Glomerular visceral epithelial cell (primary cell): ENCODE measurements around the gene RAP1GDS1.

ENCODE experiments used
- DNase-seq: peaks from one replicate; pipeline ENCODE4 v3.0.0-alpha.2; 2016; ENCODE audit errors: extremely low spot score

The RAP1GDS1 gene, protein sequence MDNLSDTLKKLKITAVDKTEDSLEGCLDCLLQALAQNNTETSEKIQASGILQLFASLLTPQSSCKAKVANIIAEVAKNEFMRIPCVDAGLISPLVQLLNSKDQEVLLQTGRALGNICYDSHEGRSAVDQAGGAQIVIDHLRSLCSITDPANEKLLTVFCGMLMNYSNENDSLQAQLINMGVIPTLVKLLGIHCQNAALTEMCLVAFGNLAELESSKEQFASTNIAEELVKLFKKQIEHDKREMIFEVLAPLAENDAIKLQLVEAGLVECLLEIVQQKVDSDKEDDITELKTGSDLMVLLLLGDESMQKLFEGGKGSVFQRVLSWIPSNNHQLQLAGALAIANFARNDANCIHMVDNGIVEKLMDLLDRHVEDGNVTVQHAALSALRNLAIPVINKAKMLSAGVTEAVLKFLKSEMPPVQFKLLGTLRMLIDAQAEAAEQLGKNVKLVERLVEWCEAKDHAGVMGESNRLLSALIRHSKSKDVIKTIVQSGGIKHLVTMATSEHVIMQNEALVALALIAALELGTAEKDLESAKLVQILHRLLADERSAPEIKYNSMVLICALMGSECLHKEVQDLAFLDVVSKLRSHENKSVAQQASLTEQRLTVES

DNA sequence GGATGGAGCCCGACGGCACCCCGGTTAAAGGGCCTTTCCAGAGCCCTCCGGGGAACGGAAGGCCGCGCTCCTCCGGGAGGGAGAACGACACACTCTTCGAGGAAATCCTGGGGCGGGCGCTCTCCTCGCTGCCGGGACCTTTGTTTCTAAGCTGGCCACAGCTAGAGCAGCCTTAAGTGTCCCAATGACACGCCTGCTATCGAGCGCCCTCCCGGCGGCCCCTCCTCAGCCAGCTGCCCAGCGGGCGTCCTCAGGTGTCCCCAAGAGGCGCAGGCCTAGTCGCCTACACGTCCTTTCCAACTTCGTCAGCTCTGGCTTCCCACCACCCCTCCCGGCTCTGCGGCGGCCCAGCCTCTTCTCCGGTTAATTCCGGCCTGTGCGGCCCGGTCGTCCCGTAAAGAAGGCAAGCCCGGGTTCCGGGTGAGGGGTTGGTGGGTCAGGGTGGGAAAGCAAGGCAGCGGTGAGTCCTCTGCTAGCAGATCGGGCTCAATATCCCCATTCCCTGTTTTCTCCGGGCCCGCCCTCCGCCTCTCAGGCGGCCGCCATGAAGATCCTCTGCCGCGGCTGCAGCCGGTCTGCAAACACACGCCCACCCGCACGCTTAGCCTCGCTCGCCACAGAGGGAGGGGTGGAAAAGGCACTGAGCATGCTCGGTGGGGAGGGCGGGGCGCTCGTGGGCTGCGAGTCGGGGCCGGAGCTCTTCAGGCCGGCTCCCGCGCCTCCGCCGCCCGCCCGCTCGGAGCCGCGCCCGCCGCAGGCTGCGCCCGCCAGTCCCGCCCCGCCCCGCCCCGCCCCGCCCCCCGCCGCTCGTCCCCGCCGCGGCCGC lies at the start of gene RAP1GDS1:
TSS of gene RAP1GDS1 (plus strand) at position 806 of the 826 bp plus-strand sequence. CDS start 182 bp downstream, outside the sequence.
- peak; percentile 98 for DNase-seq

DNA sequence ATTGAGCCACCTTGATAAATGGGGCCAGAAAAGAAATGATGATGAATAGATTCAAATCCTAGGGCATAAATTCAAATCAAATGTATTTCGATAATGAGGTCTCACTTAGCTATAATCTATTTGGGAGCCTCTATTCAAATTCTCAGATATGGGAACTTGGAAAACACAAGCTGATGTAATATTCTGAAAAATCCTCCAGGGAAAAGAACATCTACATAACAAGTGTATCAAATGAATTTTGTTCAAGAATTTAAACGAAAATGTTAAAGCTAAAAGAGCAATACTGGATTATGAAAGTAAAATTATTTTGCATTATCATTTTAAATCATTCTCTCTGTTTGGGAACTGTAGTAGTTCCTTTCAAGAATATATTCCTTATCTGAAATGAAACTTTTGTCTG lies 38.9 kb upstream of the RAP1GDS1 start:
- DNase-seq: no peak

DNA sequence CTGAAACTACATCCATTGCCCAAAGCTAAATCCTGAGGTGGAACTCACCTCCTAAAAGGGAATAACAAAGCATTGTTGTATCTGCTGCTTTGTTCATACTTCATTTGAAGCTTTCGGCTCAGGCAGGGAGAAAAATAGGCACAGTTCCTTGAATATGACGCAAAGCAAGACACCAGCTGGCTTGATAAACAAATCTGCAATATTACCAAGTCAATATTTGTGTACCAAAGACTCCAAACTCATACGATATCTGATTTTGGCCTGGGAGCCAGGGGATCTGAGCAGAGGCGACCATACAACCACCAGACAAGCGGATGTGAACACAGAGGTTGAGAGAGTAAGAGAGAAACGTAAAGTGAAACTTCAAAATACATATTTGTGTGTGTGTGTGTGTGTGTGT lies 34.8 kb upstream of the RAP1GDS1 start:
- no peak for DNase-seq

DNA sequence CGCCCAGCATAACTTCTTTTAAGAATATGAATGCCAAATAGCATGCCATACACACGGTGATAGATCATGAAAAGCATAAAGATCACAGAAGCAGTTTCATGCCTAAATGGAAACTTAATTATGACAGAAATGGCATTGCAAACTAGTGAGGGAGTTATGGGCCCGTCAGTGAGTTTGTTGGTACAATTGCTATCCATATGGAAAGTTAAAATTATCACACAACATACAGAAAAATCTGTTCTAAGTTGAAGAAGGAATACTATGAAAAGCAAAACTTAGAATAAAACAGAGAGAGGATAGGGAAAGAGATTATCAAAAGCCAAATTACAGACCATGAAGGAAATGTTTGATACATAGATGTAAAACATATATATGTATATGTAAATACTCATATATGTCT lies 30.2 kb upstream of the RAP1GDS1 start:
- DNase-seq: no peak

DNA sequence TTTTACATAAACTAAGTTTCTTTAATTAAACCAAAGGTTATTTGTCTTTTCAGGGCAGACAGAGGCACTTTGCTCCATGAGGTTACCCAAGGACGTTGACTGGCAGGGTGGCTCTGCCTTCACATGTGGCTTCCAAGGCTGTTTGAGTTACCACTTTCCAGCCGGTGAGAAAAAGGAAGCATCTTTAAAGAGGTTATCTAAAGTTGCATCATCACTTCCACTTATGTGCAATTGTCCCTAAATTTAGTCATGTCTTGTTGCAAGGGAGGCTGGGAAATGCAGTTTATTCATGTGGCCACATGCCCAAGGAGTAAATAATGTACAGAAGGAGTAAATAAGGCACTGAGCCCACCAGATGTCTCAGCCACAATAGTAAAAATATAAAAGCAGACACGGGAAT lies 29.0 kb upstream of the RAP1GDS1 start:
- no peak for DNase-seq

DNA sequence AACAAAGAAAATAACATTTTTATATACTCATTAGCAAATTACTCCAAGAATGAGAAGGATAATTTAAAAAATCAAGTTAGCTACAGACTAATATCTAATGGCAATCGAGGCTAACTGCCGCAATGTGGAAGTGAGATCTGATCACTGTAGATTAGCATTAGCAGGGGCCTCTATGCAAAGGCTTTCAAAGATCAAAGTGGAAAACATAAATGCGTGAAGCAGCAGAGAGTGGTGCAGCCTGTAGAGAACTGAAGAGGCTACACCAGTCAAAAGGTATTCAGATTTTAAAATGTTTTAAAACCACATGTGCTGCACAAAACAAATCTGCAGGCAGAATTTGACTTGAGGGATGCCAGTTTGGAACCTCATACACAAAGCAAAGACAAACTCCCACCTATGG lies 24.0 kb upstream of the RAP1GDS1 start:
- DNase-seq: no peak

DNA sequence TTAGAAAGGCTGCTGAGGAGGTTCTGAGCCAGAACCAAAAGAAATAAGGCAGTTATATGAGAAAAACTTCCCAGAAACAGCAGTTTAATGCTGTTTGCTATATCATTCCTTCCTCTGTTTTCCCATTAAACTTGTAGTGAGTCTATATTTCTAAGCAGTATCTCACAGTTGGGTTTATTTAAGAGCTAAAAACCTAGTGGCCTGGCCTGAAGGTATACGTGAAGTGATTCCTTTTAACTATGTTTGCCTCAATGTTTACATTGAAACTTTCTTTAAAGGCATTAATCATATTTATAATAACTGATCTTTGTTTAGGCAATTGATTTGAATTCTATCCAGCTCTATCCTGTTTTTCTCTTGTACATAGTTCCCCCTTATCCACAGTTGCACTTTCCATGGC lies 19.1 kb upstream of the RAP1GDS1 start:
- no peak for DNase-seq

DNA sequence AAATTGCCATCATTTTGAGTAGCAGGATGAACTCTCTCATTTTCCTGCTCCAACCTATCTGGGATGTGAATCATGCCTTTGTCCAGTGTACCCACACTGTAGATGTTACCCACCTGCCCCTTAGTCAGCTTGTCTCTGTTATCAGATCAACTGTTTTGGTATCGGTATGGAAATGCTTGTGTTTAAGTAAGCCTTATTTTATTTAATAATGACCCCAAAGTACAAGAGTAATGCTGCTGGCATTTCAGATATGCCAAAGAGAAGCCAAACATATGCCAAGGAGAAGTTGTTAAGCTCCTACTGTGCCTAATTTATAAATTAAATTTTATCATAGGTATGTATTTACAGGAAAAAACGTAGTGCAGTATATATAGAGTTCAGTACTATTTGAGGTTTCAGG lies 18.6 kb upstream of the RAP1GDS1 start:
- DNase-seq: no peak

DNA sequence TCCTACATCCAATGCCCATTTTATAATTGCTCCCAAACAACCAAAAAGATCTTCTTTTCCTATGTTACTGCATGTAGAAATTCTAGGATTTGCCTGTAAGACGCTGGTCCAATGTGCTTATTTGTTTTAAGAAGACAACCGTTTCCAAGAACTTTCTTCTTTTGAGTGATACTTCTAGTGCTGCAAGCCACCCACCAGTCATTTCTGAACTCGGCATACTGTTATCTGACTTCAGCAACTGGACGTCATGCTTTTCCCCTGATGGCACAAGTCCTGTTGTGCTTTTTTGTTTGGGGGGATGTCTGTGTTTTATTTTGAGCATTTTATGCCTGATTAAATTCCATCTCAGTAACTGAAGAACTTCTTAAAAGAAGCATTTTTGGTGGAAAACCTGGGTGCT lies 16.0 kb upstream of the RAP1GDS1 start:
- no peak for DNase-seq

DNA sequence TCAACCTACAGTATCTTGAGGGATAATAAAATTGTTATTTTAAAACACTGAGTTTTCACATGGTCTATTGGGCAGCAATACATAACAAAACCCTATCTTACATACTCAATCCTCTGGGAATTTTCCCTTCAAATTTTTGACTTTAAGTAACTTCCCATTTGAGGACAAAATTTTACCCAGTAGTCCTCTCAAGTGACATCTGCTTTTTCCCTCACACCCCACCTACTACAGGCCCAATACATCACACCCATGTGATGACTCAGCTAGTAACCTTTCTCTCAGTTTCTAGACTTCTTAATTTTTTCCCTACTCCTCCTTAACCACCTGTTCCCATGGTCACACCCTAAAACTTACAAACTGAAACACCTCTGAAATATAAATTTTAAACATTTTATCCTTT lies 12.2 kb upstream of the RAP1GDS1 start:
- no peak for DNase-seq

DNA sequence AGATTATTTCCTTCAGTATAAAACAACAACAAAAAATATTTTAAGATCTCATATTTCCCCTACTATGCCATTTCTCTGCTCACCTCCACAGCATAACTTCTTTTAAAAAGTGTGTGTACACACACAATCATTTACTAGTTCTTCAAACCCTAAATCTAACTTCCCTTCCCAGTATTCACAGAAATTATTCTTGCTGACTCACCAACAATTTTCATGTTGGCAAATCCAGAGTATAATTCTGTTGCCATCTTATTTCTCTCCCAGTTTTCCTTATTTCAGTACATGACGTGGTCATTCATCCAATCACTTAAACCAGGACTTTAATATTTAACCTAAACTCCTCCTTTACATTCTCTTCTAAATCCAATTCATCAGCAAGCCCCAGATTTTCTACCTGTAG lies 11.4 kb upstream of the RAP1GDS1 start:
- no peak for DNase-seq

DNA sequence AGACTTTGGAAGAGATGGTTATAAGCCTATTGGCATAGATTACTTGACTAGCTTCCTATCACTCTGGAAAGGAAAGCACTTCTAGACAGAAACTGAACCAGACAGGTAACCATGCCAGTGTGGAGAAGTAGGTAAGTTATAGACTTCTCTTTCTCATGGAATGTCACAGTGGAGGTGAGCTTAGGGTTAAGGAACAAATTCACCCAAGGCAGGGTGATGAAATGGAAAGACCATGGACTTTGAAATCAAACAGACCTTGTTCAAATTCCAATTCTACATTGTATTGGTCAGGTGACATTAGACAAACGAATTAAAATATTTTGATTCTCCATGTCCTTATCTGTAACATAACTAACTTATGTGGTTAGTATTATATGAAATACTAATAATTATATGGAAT lies 7.7 kb upstream of the RAP1GDS1 start:
- no peak for DNase-seq

DNA sequence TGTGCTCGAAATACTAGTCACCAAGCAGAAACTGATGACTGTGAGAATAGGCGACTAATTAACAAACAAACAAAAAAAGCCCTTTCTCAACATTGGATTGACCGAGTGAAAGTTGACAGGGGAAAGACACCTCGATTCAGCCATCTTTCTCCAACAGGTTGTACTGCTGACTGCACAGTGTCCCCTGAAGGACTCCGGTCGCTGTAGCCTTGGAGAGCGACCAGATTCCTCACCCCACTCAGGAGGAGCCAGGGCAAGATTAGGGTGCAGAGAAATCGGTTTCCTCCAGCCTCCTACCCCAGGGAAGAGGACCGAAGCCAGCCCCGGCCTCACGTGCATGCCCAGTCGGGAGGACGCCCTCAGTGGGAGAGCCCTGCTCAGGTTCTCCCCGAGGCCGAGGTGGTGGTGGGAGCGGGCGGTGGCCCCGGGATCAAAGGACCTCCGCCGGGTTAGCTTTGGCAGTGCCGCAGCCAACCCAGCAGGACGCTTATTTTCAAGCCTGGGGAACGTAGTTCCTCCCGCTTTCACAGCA lies 1.1 kb upstream of the RAP1GDS1 start:
- DNase-seq: no peak

DNA sequence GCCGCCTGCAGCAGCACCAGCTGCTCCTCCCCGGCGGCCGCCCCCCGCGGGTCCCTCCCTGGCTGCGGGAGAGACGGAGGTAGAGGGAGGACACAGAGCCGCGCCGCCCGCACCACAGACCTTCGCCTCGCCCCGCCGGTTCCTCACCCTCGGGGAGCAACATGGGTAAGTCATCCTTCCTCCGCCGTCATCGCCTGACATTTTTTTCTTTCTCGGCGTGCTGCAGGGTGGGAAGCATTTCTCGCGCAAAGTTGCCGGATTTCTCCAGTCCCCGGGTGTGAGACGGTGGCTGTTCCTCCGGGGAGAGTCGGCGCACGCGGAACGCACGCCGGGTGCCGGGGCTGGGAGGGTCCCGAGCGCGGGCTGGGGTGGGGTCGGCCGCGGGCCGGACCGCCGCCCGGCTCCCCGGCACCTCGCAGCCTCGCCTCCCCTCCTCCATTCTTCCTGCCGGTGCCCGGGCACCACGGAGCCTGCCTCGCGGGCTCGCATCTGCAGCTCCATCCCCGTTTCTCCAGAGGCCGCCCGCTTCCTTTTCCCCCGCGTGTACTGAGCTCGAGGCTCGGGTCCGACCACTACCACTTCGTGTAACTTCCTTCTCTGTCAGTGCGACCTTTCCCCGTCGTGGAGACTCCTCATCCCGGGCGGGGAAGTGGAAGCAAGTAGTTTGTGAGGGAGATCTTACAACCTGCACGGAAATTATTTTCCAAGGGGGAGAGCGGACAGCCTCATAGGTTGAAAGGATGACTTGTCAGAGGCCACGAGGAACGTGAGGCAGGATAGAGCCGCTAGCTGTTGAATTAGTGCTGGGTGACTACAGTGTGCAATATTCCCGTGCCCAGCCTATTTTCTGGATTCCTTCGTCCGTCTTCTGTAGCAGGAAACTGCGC lies 464 bp downstream of the RAP1GDS1 start:
- DNase-seq: peak; percentile 75

DNA sequence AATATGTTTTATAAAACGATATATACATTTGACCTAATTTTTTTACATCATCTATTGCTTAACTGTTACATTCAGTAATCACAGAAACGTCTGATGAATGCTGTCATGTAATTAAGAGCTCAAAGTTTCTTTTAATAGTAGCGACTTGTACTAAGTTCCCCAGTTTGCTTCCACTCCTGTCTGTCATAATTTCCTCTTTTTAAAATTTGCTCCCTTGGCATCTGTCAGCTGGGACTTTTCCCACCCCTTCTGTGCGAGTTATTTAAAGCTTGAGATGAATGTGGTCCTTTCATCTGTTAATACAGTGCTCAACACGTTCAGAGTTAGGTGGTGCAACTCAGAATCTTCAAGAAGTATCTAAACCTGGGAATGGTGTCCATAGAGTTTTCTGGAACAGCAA lies 1.2 kb downstream of the RAP1GDS1 start:
- DNase-seq: no peak

DNA sequence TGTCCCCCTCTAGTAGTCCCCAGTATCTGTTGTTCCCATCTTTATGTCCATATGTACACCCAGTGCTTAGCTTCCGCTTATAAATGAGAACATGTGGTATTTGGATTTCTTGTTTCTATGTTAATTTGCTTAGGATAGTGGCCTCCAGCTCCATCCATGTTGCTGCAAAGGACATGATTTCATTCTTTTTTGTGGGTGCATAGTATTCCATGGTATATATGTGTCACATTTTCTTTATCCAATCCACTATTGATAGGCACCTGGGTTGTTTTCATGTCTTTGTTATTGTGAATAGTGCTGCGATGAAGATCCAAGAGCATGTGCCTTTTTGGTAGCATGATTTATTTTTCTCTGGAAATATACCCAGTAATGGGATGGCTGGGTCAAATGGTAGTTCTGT lies 6.3 kb downstream of the RAP1GDS1 start:
- DNase-seq: no peak

DNA sequence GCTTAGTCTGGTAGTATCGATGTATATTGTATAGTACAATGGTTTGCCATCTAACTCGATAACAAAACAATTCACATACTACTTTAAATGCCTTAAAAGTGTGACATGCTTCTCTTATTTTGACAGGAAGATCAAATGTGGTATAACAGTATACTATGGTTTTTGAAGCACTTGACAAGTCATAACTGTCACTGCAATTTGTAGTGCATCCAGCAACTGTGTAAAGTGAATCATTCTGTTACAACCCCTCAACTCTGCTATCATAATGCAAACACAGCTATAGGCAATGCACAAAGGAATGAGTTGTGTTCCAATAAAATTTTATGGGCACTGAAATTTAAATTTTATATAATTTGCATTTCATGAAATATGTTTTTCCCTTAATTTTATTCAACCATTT lies 14.0 kb downstream of the RAP1GDS1 start:
- no peak for DNase-seq

DNA sequence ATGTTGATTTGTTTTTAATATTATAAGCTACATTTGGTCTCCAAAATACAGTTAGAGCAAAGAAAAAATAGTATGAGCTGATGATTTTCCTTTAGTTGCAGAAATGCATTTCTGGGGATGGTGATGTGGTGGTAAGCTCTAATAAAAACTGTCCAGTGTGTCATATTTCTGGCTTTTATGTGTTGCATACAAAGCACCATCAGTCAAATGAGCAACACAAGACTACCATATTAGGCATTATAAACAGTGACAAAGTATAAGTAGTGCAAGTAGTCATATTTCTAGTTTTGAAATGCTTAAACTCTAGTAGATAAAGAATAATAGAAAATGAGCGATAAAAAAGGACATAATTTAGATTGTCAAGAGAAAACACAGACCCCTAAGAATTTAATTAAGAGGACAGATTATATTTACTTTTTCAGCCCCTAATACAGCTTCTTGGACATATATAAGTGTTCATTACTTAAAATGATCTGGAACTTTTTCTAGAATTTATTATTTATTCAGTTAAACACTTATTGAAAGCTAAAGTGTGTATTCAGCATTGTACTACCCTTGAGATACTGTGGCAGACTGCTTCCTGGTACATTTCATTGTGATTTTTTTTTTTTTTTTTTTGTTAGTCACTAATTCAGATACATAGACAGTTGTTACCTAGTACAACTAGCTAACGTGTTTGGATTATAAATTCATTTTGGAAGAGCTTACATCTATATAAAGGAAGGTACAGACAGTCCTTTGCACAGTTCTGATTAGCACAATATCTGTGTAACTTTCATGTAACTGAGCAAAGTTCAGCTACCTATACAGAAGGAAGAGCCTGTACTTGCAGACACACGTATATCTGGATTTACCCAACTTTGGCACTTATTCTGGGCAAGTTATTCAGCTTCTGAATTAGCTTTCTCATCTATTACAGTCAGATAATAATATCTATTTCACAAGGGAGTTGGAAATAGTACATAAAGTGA lies 22.3 kb downstream of the RAP1GDS1 start:
- DNase-seq: no peak

DNA sequence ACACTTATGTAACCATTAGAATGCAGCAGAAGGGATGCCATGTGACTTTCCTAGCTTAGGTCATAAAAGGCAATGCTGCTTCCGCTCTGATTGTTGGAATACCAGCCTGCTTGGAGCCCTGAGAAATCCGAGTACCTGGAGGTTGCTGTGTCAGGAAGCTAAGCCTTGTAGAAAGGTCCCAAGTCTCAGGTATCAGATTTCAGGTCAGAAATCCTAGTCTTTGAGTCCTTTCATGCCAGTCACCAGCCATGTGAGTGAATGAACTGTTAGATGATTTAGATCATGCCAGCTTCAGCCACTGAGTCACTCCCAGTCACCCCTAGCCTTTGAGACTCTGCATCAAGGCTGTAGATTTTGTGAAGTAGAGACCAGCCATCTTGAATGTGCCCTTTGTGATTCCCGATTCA lies 23.5 kb downstream of the RAP1GDS1 start:
- peak; percentile 22 for DNase-seq

DNA sequence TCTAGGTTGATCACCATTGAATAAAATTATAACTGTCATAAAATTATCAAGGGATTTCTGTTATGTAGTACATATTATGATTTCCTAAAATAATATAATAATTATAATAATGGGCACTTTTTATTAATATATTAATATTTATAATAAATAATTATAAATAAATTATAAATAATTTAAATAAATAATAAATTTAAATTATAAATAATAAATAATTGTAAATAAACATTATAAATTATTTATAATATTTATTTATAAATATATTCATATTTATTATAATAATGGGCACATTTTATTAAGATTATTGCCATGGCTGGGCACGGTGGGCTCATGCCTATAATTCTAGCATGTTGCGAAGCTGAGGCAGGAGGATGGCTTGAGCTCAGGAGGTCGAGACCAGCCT lies 24.5 kb downstream of the RAP1GDS1 start:
- DNase-seq: no peak
